Fibroblast of the aortic adventitia (primary cell): Measurements from ENCODE around the gene PBX1. TPM values are rescaled to one million over a fixed set of nuclear protein-coding genes. Genes with fewer than 3 reads are reported as not detected.

Experiments
- DNase-seq: peaks from one replicate; pipeline ENCODE4 v3.0.0-alpha.2; 2010; ENCODE audit warnings: low read depth
- H3K4me3 ChIP-seq: 2 replicates; pipeline ENCODE4 v1.5.1; 2011; ENCODE audit warnings: low read depth, mild to moderate bottlenecking, control low read depth, low read length, moderate library complexity
- CTCF ChIP-seq: IDR thresholded peaks from 2 replicates; pipeline ENCODE4 v1.5.1; 2011; ENCODE audit warnings: mild to moderate bottlenecking, low read length, control low read depth, inconsistent platforms; ENCODE audit not compliant: insufficient read depth
- total RNA-seq: library from RNA; depleted of rRNA; stranded (reverse); fragments of >200 nt; gene quantifications from 2 replicates; pipeline ENCODE4 v1.2.3, GENCODE V29; 2012; ENCODE audit warnings: low replicate concordance

PBX1 gene
- total RNA-seq, 1 donor: 95.6 TPM

- no peak for TF ChIP-seq CTCF
- no peak for DNase-seq
- H3K4me3 ChIP-seq: no peak overlapping the region
Observed at GRCh38 chr1:164638492-164639202, 79.7 kb downstream of the PBX1 start.

- no peak overlapping the region for H3K4me3 ChIP-seq
- TF ChIP-seq CTCF: no peak
- DNase-seq: no peak
Observed at GRCh38 chr1:164640686-164641352, 81.8 kb downstream of the PBX1 start.

GRCh38 chr1:164641353-164641730 is 82.4 kb downstream of the PBX1 start:
- H3K4me3 ChIP-seq: no peak overlapping the region
- DNase-seq: no peak
- TF ChIP-seq CTCF: no peak

- no peak overlapping the region for H3K4me3 ChIP-seq
- TF ChIP-seq CTCF: no peak
Observed at GRCh38 chr1:164643018-164643417, 84.0 kb downstream of the PBX1 start.

GRCh38 chr1:164644268-164644667 is 85.3 kb downstream of the PBX1 start:
- TF ChIP-seq CTCF: no peak
- no peak overlapping the region for H3K4me3 ChIP-seq
- DNase-seq: no peak

More at GRCh38 chr1:164643018-164643417, 84.0 kb downstream of the PBX1 start:
- no peak for DNase-seq

- no peak for TF ChIP-seq CTCF
- peak overlapping the region; percentile 13 for H3K4me3 ChIP-seq
- DNase-seq: peak; percentile 83
Observed at GRCh38 chr1:164644774-164645644, 86.0 kb downstream of the PBX1 start.
